HEK293T (cell line): Measurements from ENCODE around the gene TSPAN18.

Source experiments
- ARNT ChIP-seq: fragments of 450-650 bp; IDR thresholded peaks from 2 replicates; pipeline ENCODE4 v1.6.1; 2017; ENCODE audit warnings: mild to moderate bottlenecking
- ELF4 ChIP-seq: fragments of 450-650 bp; IDR thresholded peaks from 2 replicates; pipeline ENCODE4 v1.6.1; 2017; ENCODE audit warnings: antibody characterized with exemption
- FOXK2 ChIP-seq: fragments of 450-650 bp; IDR thresholded peaks from 2 replicates; pipeline ENCODE4 v1.6.1; 2016; ENCODE audit warnings: mild to moderate bottlenecking
- LEF1 ChIP-seq: fragments of 450-650 bp; IDR thresholded peaks from 2 replicates; pipeline ENCODE4 v1.6.1; 2017; ENCODE audit warnings: mild to moderate bottlenecking, borderline replicate concordance
- TARDBP ChIP-seq: fragments of 450-650 bp; IDR thresholded peaks from 2 replicates; pipeline ENCODE4 v1.6.1; 2016
- TF ChIP-seq, protein P1 (sequence below): fragments of 450-650 bp; IDR thresholded peaks from 2 replicates; pipeline ENCODE4 v1.6.1; 2016

DNA sequence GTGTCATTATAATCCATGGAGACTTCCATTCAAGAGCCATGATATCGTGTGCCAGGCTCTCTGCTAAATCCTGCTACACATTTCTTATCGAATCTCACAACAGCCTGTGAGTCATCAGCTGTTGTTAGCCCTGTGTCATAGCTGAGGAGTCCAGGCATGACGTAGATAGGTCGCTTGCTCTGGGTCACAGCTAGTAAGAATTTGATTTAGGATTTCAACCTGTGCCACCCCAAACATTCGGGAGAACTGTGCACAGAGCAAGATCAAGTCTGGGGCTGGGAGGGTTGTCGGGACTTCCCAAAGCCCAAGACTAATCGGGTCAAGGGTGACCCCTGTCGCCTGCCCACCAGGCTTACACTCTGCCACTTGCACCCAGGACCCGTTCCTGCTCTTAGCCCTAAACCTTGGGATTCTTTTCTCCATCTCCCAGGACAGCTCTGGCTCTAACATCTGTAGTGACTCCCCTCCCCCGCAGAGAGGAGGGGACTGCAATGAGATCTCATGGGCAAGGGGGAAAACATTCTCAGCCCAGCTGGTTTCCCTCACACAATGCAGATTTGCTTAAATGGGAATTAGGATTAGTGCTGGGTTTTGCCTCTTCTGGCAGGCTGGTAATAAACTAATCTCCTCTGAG is 34.3 kb downstream of the TSPAN18 start:
- TF ChIP-seq LEF1 (no peak), TARDBP (no peak), FOXK2 (no peak), ARNT (no peak), ELF4 (no peak)
- TF ChIP-seq, protein P1, sequence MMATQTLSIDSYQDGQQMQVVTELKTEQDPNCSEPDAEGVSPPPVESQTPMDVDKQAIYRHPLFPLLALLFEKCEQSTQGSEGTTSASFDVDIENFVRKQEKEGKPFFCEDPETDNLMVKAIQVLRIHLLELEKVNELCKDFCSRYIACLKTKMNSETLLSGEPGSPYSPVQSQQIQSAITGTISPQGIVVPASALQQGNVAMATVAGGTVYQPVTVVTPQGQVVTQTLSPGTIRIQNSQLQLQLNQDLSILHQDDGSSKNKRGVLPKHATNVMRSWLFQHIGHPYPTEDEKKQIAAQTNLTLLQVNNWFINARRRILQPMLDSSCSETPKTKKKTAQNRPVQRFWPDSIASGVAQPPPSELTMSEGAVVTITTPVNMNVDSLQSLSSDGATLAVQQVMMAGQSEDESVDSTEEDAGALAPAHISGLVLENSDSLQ = no peak
